WTC11 (cell line): ENCODE measurements around the gene RPS15. TPM values are rescaled to one million over a fixed set of nuclear protein-coding genes. Genes with fewer than 3 reads are reported as not detected.

ENCODE experiments used
- ATAC-seq: fragments of 200-7000 bp; cut with Tn5 transposase; 2 replicates; pipeline ENCODE4 v1.10.0; 2021; ENCODE audit warnings: mild to moderate bottlenecking, moderate library complexity
- CTCF ChIA-PET: fragments of 300-600 bp; sonication (Branson Sonifier 250); formaldehyde crosslinking; loops from one replicate; lab custom pipeline; 2021; ENCODE audit warnings: antibody characterized with exemption; lab: Charles Lee
- POLR2A ChIA-PET: fragments of 350-600 bp; sonication (Branson Sonifier 250); formaldehyde crosslinking; loops from one replicate; lab custom pipeline; 2021; ENCODE audit warnings: antibody characterized with exemption; lab: Charles Lee
- DNase-seq: peaks from one replicate; pipeline ENCODE4 v3.0.0; 2021; ENCODE audit warnings: low spot score
- H3K27ac Mint-ChIP-seq: 2 replicates; pipeline ENCODE4 v1.8.0; 2021; ENCODE audit warnings: mixed read lengths
- H3K27me3 Mint-ChIP-seq: 2 replicates; pipeline ENCODE4 v1.8.0; 2021; ENCODE audit warnings: low read depth, mild to moderate bottlenecking, moderate library complexity, mixed read lengths
- H3K36me3 Mint-ChIP-seq: 2 replicates; pipeline ENCODE4 v1.8.0; 2021; ENCODE audit warnings: mixed read lengths
- H3K4me1 Mint-ChIP-seq: 2 replicates; pipeline ENCODE4 v1.8.0; 2022; ENCODE audit warnings: mixed read lengths
- H3K4me3 Mint-ChIP-seq: 2 replicates; pipeline ENCODE4 v1.8.0; 2021; ENCODE audit warnings: mild to moderate bottlenecking, moderate library complexity, mixed read lengths
- H3K9me3 Mint-ChIP-seq: 2 replicates; pipeline ENCODE4 v1.8.0; 2021; ENCODE audit warnings: mixed read lengths
- AFF4 ChIP-seq: sonication (generic); formaldehyde crosslinking; IDR thresholded peaks from 2 replicates; pipeline ENCODE4 v1.8.1; 2023; ENCODE audit warnings: mild to moderate bottlenecking, missing genetic modification reagents, borderline replicate concordance
- CDX4 ChIP-seq: fragments of 250-450 bp; sonication (Bioruptor Pico); IDR thresholded peaks from 2 replicates; pipeline ENCODE4 v1.9.0; 2021; ENCODE audit warnings: moderate library complexity, mild to moderate bottlenecking, inconsistent platforms, borderline replicate concordance
- CREM ChIP-seq: sonication (generic); formaldehyde crosslinking; IDR thresholded peaks from 2 replicates; pipeline ENCODE4 v1.8.1; 2022; ENCODE audit warnings: mild to moderate bottlenecking, missing genetic modification reagents, moderate library complexity
- E2F5 ChIP-seq: sonication (generic); formaldehyde crosslinking; IDR thresholded peaks from 2 replicates; pipeline ENCODE4 v1.8.1; 2022; ENCODE audit warnings: mild to moderate bottlenecking, moderate library complexity, missing genetic modification reagents
- ESRRA ChIP-seq: sonication (generic); formaldehyde crosslinking; IDR thresholded peaks from 2 replicates; pipeline ENCODE4 v1.8.1; 2022; ENCODE audit warnings: mild to moderate bottlenecking, missing genetic modification reagents, borderline replicate concordance
- ETV6 ChIP-seq: sonication (generic); formaldehyde crosslinking; IDR thresholded peaks from 2 replicates; pipeline ENCODE4 v1.8.1; 2022; ENCODE audit warnings: mild to moderate bottlenecking, missing genetic modification reagents
- FOXP1 ChIP-seq: sonication (generic); formaldehyde crosslinking; IDR thresholded peaks from 2 replicates; pipeline ENCODE4 v1.8.0; 2022; ENCODE audit warnings: missing genetic modification reagents, mild to moderate bottlenecking, moderate library complexity, borderline replicate concordance
- GABPB1 ChIP-seq: sonication (generic); formaldehyde crosslinking; IDR thresholded peaks from 2 replicates; pipeline ENCODE4 v1.8.1; 2023; ENCODE audit warnings: mild to moderate bottlenecking, missing genetic modification reagents
- JAZF1 ChIP-seq: fragments of 250-450 bp; sonication (Bioruptor Pico); IDR thresholded peaks from 2 replicates; pipeline ENCODE4 v1.9.0; 2021; ENCODE audit warnings: moderate library complexity, mild to moderate bottlenecking, inconsistent platforms
- JUN ChIP-seq: sonication (generic); formaldehyde crosslinking; IDR thresholded peaks from 2 replicates; pipeline ENCODE4 v1.8.0; 2023; ENCODE audit warnings: mild to moderate bottlenecking, missing genetic modification reagents
- MAX ChIP-seq: sonication (generic); formaldehyde crosslinking; IDR thresholded peaks from 2 replicates; pipeline ENCODE4 v1.8.0; 2022; ENCODE audit warnings: mild to moderate bottlenecking, missing genetic modification reagents
- MYBL2 ChIP-seq: sonication (generic); formaldehyde crosslinking; IDR thresholded peaks from 2 replicates; pipeline ENCODE4 v1.8.1; 2023; ENCODE audit warnings: mild to moderate bottlenecking, moderate library complexity, missing genetic modification reagents
- SMAD4 ChIP-seq: sonication (generic); formaldehyde crosslinking; IDR thresholded peaks from 2 replicates; pipeline ENCODE4 v1.8.0; 2022; ENCODE audit warnings: mild to moderate bottlenecking, missing genetic modification reagents
- SP1 ChIP-seq: sonication (generic); formaldehyde crosslinking; conservative IDR thresholded peaks from 2 replicates; pipeline ENCODE4 v1.8.1; 2022; ENCODE audit warnings: missing genetic modification reagents
- TP53 ChIP-seq: sonication (generic); formaldehyde crosslinking; IDR thresholded peaks from 2 replicates; pipeline ENCODE4 v1.8.1; 2023; ENCODE audit warnings: mild to moderate bottlenecking, missing genetic modification reagents
- USF2 ChIP-seq: sonication (generic); formaldehyde crosslinking; IDR thresholded peaks from 2 replicates; pipeline ENCODE4 v1.8.1; 2023; ENCODE audit warnings: mild to moderate bottlenecking, missing genetic modification reagents, moderate library complexity
- ZBTB21 ChIP-seq: sonication (generic); formaldehyde crosslinking; IDR thresholded peaks from 2 replicates; pipeline ENCODE4 v1.8.1; 2023; ENCODE audit warnings: mild to moderate bottlenecking, missing genetic modification reagents, borderline replicate concordance
- ZNF138 ChIP-seq: sonication (generic); formaldehyde crosslinking; conservative IDR thresholded peaks from 2 replicates; pipeline ENCODE4 v1.8.1; 2022; ENCODE audit warnings: mild to moderate bottlenecking, moderate library complexity, missing genetic modification reagents
- ZNF416 ChIP-seq: fragments of 250-450 bp; sonication (Bioruptor Pico); IDR thresholded peaks from 2 replicates; pipeline ENCODE4 v1.9.0; 2021; ENCODE audit warnings: mild to moderate bottlenecking, inconsistent platforms
- ZNF425 ChIP-seq: fragments of 250-450 bp; sonication (Bioruptor Pico); conservative IDR thresholded peaks from 2 replicates; pipeline ENCODE4 v1.9.0; 2021; ENCODE audit warnings: mild to moderate bottlenecking
- total RNA-seq: library from RNA; stranded (reverse); gene quantifications from 3 replicates; pipeline ENCODE4 v1.2.3, GENCODE V29; 2021
- TF ChIP-seq, protein P1 (sequence below): fragments of 250-450 bp; sonication (Bioruptor Pico); IDR thresholded peaks from 2 replicates; pipeline ENCODE4 v1.9.0; 2021; ENCODE audit warnings: mild to moderate bottlenecking
- TF ChIP-seq, protein P2 (sequence below): sonication (generic); formaldehyde crosslinking; IDR thresholded peaks from 2 replicates; pipeline ENCODE4 v1.8.0; 2022; ENCODE audit warnings: mild to moderate bottlenecking, missing genetic modification reagents

RPS15 gene
- total RNA-seq, 1 experiment from 2014 or later, result 1,932 TPM

DNA sequence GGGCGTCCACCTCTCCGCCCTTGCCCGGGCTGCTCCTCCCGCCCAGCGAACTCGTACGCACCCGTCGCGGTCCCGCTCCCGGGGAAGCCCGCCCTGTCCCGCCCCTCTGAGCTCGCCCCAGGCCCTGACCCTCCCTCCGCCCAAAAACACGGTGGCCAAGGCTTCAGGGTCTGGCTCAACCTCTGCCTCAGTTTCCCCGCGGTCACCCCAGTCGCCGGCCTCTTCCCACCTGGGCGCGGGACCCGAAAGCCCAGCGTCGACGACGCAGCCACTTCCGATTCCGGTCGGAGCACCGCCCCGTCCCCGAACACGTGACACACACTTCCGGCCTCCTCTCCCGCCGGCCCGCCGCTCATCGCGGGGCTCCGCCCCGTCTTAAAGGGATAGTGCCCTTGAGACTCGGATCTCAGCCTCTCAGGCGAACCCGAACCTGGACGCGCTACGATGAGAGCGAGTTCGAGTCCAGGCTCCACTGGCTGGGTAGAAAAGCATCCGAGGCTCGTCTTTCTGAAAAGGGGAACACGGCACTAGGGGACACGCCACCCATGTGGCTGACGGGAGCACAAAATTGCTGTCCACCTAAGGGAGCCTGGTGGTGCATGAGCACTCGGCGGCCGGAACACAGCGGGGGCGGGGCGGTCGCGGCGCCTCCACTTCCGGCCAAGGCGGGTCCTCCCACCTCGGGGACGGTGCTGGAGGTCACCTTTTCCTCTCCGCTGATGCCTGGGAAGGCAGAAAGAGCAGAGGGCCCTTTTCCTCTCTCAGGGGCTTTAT is 40.9 kb downstream of the RPS15 start, which contains the start of gene C19orf25:
C19orf25 (minus strand) TSS at position 282 of the 774 bp plus-strand sequence. CDS start 312 bp downstream, outside the sequence.
- ATAC-seq, result peak; percentile 80
- TF ChIP-seq MYBL2 (CRISPR knock-in tag) (peak; percentile 34; the same call in 1 of the 2 replicates), JUN (no peak), ESRRA (CRISPR knock-in tag) (peak; percentile 59; the same call in 1 of the 2 replicates), AFF4 (no peak), CREM (no peak), JAZF1 (CRISPR knock-in tag) (no peak), FOXP1 (CRISPR knock-in tag) (peak; percentile 34; the same call in 1 of the 2 replicates), E2F5 (CRISPR knock-in tag) (peak; percentile 48; the same call in 1 of the 2 replicates), ZBTB21 (no peak), CDX4 (CRISPR knock-in tag) (no peak), ZNF425 (CRISPR knock-in tag) (no peak), SP1 (CRISPR knock-in tag) (peak; percentile 93), ETV6 (peak; percentile 40), GABPB1 (CRISPR knock-in tag) (no peak; the same call in 1 of the 2 replicates), USF2 (peak; percentile 97), ZNF138 (no peak; the same call in 1 of the 2 replicates), ZNF416 (CRISPR knock-in tag) (0 out of 2 replicates have a peak, but pooled peaks have one; percentile 37), SMAD4 (no peak), MAX (CRISPR knock-in tag) (peak; percentile 84), TP53 (CRISPR knock-in tag) (0 out of 2 replicates have a peak, but pooled peaks have one; percentile 31)
- TF ChIP-seq, protein P1, sequence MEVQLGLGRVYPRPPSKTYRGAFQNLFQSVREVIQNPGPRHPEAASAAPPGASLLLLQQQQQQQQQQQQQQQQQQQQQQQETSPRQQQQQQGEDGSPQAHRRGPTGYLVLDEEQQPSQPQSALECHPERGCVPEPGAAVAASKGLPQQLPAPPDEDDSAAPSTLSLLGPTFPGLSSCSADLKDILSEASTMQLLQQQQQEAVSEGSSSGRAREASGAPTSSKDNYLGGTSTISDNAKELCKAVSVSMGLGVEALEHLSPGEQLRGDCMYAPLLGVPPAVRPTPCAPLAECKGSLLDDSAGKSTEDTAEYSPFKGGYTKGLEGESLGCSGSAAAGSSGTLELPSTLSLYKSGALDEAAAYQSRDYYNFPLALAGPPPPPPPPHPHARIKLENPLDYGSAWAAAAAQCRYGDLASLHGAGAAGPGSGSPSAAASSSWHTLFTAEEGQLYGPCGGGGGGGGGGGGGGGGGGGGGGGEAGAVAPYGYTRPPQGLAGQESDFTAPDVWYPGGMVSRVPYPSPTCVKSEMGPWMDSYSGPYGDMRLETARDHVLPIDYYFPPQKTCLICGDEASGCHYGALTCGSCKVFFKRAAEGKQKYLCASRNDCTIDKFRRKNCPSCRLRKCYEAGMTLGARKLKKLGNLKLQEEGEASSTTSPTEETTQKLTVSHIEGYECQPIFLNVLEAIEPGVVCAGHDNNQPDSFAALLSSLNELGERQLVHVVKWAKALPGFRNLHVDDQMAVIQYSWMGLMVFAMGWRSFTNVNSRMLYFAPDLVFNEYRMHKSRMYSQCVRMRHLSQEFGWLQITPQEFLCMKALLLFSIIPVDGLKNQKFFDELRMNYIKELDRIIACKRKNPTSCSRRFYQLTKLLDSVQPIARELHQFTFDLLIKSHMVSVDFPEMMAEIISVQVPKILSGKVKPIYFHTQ (CRISPR knock-in tag), result 0 out of 2 replicates have a peak, but pooled peaks have one; percentile 31
- TF ChIP-seq, protein P2, sequence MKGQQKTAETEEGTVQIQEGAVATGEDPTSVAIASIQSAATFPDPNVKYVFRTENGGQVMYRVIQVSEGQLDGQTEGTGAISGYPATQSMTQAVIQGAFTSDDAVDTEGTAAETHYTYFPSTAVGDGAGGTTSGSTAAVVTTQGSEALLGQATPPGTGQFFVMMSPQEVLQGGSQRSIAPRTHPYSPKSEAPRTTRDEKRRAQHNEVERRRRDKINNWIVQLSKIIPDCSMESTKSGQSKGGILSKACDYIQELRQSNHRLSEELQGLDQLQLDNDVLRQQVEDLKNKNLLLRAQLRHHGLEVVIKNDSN (CRISPR knock-in tag), result peak; percentile 96

More for the DNA sequence above, 40.9 kb downstream of the RPS15 start, which contains the start of gene C19orf25:
- Mint-ChIP-seq H3K4me1 (peaks cover 7% of the 10 kb centered on the region; the same call in 1 of the 2 replicates), H3K36me3 (peaks cover 4% of the 10 kb centered on the region), H3K4me3 (peak within 1 kb of the TSS; percentile 94), H3K27me3 (no peaks in the 10 kb centered on the region; the same call in 1 of the 2 replicates), H3K9me3 (no peaks in the 10 kb centered on the region), H3K27ac (peak within 1 kb of the TSS; percentile 98)
- ChIA-PET CTCF (interaction anchor here (0.6 kb wide), 2 partner anchors 34 to 282 kb away, joined by 4 to 6 read pairs; no protein-coding TSS in a partner anchor), POLR2A (no interaction called here)
- peak; percentile 95 for DNase-seq
